SU-DHL-6 (cell line): ENCODE data around the gene RGL3.

Source experiments
- H2AFZ ChIP-seq: fragments of 200-600 bp; sonication (generic); 2 replicates; pipeline ENCODE4 v1.6.1; 2014; ENCODE audit warnings: low read depth, mild to moderate bottlenecking, moderate library complexity, mixed read lengths, antibody characterized with exemption, low read length; ENCODE audit not compliant: severe bottlenecking
- H3F3A ChIP-seq: fragments of 200-600 bp; shearing (Covaris generic); 2 replicates; pipeline ENCODE4 v1.6.0; 2016; ENCODE audit warnings: antibody characterized with exemption, mild to moderate bottlenecking; ENCODE audit not compliant: insufficient read depth
- H3K27ac ChIP-seq: fragments of 200-600 bp; sonication (generic); 2 replicates; pipeline ENCODE4 v1.5.1; 2016; ENCODE audit warnings: low read depth, mild to moderate bottlenecking, low read length, moderate library complexity, mixed read lengths
- H3K27me3 ChIP-seq: fragments of 200-600 bp; sonication (generic), shearing (Covaris generic); 2 replicates; pipeline ENCODE4 v1.6.0; 2014; ENCODE audit warnings: mild to moderate bottlenecking, low read length
- H3K36me3 ChIP-seq: fragments of 200-600 bp; sonication (generic); 2 replicates; pipeline ENCODE4 v1.6.1; 2014; ENCODE audit warnings: mild to moderate bottlenecking, low read length, mixed read lengths
- H3K4me2 ChIP-seq: fragments of 300-600, 200-600 bp; shearing (Covaris generic), sonication (generic); 2 replicates; pipeline ENCODE4 v1.6.0; 2014; ENCODE audit warnings: low read length, low read depth, mild to moderate bottlenecking; ENCODE audit not compliant: poor library complexity, severe bottlenecking
- H3K4me3 ChIP-seq: fragments of 200-600 bp; sonication (generic); 2 replicates; pipeline ENCODE4 v1.5.1; 2014; ENCODE audit warnings: antibody characterized with exemption, low read length, mild to moderate bottlenecking, mixed read lengths; ENCODE audit not compliant: insufficient read depth, poor library complexity, severe bottlenecking
- H3K79me2 ChIP-seq: fragments of 200-600 bp; sonication (generic); 2 replicates; pipeline ENCODE4 v1.6.1; 2014; ENCODE audit warnings: mild to moderate bottlenecking, low read length, moderate library complexity; ENCODE audit not compliant: insufficient read depth
- H3K9ac ChIP-seq: fragments of 200-600 bp; sonication (generic); 2 replicates; pipeline ENCODE4 v1.7.0; 2014; ENCODE audit warnings: mild to moderate bottlenecking, low read length
- H3K9me2 ChIP-seq: fragments of 200-600 bp; sonication (generic); replicated peaks from 2 replicates; pipeline ENCODE4 v1.6.1; 2014; ENCODE audit warnings: low read length; ENCODE audit not compliant: insufficient read depth
- H3K9me3 ChIP-seq: fragments of 200-600 bp; sonication (generic); 2 replicates; pipeline ENCODE4 v1.6.1; 2014; ENCODE audit warnings: low read length, mixed read lengths; ENCODE audit not compliant: insufficient read depth
- H4K20me1 ChIP-seq: fragments of 200-600 bp; sonication (generic); 2 replicates; pipeline ENCODE4 v1.6.1; 2014; ENCODE audit warnings: low read depth, mild to moderate bottlenecking, antibody characterized with exemption, low read length, moderate library complexity, mixed read lengths
- CTCF ChIP-seq: fragments of 200-600 bp; sonication (generic); IDR thresholded peaks from one replicate; pipeline ENCODE4 v1.5.1; 2017; ENCODE audit warnings: antibody characterized with exemption, mild to moderate bottlenecking, low read length, moderate library complexity; ENCODE audit not compliant: insufficient read depth, poor library complexity, severe bottlenecking
- EZH2phosphoT487 ChIP-seq: fragments of 200-600 bp; sonication (generic), shearing (Covaris generic); conservative IDR thresholded peaks from 2 replicates; pipeline ENCODE4 v1.6.1; 2018; ENCODE audit warnings: mild to moderate bottlenecking, antibody characterized with exemption, low read length, moderate library complexity, mixed read lengths

RGL3 gene

GRCh38 chr19:11418094-11418548, 993 bp downstream of the RGL3 start:
- Histone ChIP-seq H4K20me1 (no peaks in the 10 kb centered on the region), H3K79me2 (no peaks in the 10 kb centered on the region), H3F3A (no peaks in the 10 kb centered on the region), H3K27ac (no peak overlapping the region), H3K27me3 (no peaks in the 10 kb centered on the region), H3K9ac (no peak overlapping the region), H3K9me3 (no peaks in the 10 kb centered on the region), H3K9me2 (no peaks in the 10 kb centered on the region), H3K4me3 (no peak overlapping the region), H3K36me3 (no peaks in the 10 kb centered on the region), H3K4me2 (no peak overlapping the region), H2AFZ (no peak overlapping the region)
- TF ChIP-seq EZH2phosphoT487 (no peak), CTCF (no peak)

- Histone ChIP-seq H3K9me2 (no peaks in the 10 kb centered on the region), H3K79me2 (no peaks in the 10 kb centered on the region), H4K20me1 (no peaks in the 10 kb centered on the region), H3K4me2 (no peak overlapping the region), H3K4me3 (no peak overlapping the region), H3K9ac (no peak overlapping the region), H2AFZ (no peak overlapping the region), H3K27me3 (no peaks in the 10 kb centered on the region), H3K27ac (no peak overlapping the region), H3K9me3 (no peaks in the 10 kb centered on the region), H3K36me3 (no peaks in the 10 kb centered on the region), H3F3A (no peaks in the 10 kb centered on the region)
- TF ChIP-seq CTCF: no peak
- TF ChIP-seq EZH2phosphoT487: no peak
These were observed 2.6 kb downstream of the RGL3 start for GRCh38 chr19:11416346-11417052.

GRCh38 chr19:11414544-11414943, 4.6 kb downstream of the RGL3 start:
- Histone ChIP-seq H4K20me1 (no peaks in the 10 kb centered on the region), H3K27ac (no peak overlapping the region), H3K4me3 (no peak overlapping the region), H2AFZ (no peak overlapping the region), H3K79me2 (no peaks in the 10 kb centered on the region), H3K9me2 (no peaks in the 10 kb centered on the region), H3K9ac (no peak overlapping the region), H3K9me3 (no peaks in the 10 kb centered on the region), H3F3A (no peaks in the 10 kb centered on the region), H3K4me2 (no peak overlapping the region), H3K36me3 (no peaks in the 10 kb centered on the region), H3K27me3 (no peaks in the 10 kb centered on the region)
- no peak for TF ChIP-seq CTCF
- TF ChIP-seq EZH2phosphoT487: no peak
